Measurements from ENCODE around the gene TTLL11.

- TF ChIP-seq EP300 (IDR thresholded peaks at IDR 0.05) (no peak), CTCF (IDR thresholded peaks at IDR 0.05) (no peak), POLR2AphosphoS5 (IDR thresholded peaks at IDR 0.05) (no peak), POLR2A (IDR thresholded peaks at IDR 0.05) (no peak)
Measured at GRCh38 chr9:121947775-121948174, 145.3 kb downstream of the TTLL11 start.

Data from suprapubic skin (tissue), 4 donors.